Ramos (cell line): Measurements from ENCODE around the gene ELAVL2.

Experiments
- in situ Hi-C: fragments of 300-500 bp; cut with MboI; formaldehyde crosslinking; loops from one replicate; pipeline ENCODE4 v1.14.3; 2022; ENCODE audit warnings: low sequenced_read_pairs; ENCODE audit not compliant: unreplicated experiment

The ELAVL2 gene

DNA sequence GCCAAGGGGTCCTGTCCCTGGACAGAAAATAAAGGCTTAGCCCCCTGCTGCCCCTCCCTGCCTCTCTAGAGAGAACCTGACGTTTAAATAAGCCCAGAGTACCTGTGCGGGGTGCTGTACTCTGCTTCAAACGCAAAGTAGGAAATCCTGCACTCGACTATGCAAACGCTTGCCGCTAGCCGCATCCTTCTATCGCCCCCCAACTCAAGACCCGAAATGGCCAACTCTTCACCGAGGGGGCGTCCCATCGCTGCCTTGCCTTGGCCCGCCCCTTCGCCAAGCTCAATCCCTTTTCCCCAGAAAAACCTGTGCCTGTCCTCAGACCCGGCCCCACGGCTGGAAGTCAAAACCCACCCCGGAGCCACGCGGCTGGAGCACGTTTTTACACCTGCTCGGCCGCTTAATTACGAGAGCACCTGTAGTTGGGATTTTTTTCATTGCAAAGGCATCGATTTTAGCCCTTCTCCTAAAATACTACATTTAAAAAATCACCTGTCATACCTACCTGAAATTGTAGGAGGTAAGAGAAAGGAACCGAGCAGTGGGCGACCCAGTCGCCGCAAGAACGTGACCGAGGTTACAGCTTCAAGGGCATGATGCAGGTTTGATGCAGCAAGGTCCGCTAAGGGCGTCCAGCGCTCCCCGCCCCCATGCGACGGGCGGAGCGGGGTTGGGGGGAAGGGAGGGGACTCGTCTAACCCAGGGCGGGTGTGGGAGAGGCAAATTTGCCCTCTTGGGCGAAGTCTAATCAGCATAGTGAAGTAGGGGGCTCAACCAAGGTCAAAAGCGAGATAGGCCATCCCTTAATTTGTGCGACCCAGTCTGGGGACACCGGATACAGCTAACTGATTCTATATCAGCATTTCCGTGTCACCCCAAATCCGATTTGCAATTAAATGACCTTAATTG is 3.5 kb downstream of the ELAVL2 start:
- in situ Hi-C loops, result no loop called here

DNA sequence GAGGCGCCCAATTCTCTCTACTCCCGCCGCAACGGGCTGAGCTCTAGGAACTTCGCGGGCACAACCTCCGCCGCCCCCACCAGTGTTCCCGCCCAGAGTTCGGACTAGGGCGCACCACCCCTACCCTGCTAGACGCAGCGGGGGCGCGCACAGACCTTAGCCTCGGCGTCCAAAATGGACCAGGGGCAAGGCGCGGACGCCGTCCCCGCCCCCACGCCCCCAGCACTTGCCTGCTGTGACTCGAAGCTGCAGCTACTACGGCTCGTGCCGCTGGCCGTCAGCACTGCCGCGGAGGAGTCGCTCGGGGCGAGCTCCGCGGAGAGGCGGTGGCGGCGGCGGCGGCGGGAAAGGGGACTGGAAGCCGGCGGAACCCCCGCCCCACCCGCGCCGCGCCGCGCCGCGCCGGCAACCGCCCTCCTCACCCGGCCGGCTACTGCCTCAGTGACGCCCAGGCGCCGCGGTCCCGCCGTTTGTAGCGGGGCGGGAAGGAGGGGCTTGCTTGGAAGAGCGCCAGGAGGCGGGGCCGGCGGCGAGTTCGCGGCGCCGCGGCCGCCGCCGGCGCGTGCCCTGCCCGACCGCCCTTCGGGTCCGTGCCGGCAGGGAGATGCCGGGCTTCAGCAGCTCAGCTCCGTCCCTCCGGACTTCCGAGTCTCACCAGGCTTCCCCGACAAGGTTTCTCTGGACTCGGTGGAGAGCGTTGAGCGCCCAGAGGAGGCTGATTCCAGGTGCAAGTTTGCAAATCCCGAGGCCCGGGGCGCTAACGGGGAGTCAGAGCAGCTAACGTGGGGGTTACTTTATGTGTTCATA is 4.5 kb downstream of the ELAVL2 start:
- in situ Hi-C loops, result no loop called here

DNA sequence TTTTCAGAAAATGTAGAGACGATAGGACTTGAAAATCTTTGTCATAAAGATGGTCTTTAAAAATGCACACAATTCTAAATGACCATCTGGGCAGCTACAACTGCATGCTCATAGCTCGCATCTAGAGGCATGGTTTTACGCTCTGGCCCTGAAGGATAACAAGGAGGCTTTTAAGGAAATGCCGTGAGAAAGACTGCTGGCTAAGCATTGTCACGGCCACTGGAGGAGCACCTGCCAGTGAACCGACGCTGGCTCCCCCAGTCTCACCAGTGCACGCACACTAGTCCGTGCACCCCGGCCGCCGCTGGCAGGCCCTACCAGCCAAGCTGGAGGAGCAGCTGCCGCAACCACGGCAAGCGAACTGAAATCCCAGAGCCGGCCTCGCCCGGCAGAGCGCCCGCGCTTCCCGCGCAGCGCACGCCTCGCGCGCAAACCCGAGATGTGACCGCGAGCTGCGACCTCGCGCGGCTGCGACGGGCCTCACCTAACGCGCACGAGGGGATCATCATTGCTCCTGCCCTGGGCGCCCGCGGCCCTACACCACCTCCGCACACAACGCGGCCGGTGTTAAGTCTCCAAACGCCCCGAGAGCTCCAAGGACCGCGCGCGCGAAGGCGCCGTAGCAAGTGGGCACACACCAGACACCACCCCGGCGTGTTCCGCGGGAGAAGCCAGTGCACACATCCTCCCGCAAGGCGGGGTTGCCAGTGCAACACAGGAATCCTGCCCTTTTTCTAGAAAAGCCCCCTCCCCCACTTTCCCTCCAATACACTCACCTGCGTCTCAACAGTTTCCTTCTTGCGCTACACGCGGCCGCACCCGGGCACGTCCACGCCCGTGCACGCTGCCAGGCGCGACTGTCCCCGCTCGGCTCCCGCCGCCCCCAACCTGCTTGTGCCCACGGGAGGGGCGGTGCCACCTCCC is 5.3 kb downstream of the ELAVL2 start:
- in situ Hi-C loops, result no loop called here

GRCh38 chr9:23819403-23819802 is 6.6 kb downstream of the ELAVL2 start:
- in situ Hi-C loops, result no loop called here

DNA sequence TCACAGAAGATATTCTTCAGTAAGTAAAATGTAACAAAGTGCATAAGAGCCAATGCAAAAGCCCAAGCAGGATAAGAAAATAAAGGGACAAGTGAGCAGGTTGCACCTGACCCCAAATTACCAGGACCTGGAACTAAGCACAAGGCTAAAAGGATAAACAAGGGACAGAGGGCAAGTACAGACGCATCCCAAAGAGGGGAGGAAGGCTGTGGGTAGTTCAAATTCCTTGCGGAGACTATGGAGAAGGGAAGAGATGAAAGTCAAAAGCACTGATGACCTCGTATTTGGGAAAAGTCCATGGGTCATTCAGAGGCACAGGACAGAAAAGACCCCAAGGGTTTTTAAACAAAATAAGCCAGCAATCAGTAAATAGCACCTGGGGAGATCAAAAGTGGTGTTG is 11.8 kb downstream of the ELAVL2 start:
- in situ Hi-C loops, result no loop called here

DNA sequence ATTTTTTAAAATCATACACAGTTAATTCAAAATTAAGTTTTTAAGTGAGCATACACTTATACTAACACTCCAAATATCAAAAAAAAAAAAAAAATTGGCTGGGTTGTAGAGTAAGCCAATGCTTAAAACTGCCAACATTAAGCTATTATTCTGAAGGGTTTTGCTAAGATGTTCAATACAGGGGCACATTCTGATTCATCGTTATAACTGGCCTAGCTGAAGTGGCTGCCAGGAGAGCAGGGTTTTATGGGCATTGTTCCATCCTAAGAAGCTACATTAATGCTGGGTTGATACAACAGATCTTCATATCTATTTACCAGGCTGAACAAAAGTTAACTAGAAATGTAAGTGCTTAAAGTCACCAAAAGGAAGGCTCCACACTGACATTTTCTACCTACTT is 13.4 kb downstream of the ELAVL2 start:
- in situ Hi-C loops, result no loop called here

DNA sequence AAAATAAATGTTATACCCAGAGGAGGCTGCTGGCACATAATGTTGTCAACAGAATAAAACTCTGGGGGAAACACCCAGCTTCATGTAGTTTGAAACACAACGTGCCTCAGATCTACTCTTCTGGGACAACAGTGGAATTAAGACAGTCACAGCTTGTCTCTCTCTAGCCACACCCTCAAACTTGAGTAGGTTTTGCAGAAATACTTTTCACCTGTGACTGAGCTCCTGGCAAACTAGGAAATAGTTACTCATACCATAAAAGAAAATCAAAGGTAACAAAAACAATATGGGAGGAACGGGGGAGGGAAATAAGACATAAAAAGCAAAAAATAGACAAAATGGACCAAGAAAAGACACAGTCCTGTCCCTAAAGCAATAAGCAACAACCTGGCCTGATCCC is 14.4 kb downstream of the ELAVL2 start:
- in situ Hi-C loops, result no loop called here

DNA sequence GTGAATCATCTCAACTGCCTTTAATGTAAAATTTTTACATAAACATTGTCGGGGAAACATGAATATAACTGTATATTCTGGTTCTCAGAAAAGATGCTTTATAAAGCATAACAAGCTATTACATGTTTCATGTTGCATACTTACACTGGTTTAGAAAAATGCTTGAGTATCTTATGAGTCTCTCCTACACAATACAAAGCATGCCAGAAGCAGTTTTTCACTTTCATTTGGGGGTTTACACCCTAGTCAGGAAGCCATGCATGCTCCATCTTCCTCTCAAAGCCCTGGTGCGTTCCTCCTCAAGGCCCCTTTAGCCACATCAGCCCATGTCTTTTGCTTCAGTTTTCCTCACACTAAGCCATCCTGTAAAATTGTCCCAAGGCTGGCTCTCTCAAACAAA is 22.8 kb downstream of the ELAVL2 start:
- in situ Hi-C loops, result no loop called here

- in situ Hi-C loops, result no loop called here
Observed at GRCh38 chr9:23801523-23801922, 24.5 kb downstream of the ELAVL2 start.

GRCh38 chr9:23799521-23799920 is 26.5 kb downstream of the ELAVL2 start:
- in situ Hi-C loops, result no loop called here

DNA sequence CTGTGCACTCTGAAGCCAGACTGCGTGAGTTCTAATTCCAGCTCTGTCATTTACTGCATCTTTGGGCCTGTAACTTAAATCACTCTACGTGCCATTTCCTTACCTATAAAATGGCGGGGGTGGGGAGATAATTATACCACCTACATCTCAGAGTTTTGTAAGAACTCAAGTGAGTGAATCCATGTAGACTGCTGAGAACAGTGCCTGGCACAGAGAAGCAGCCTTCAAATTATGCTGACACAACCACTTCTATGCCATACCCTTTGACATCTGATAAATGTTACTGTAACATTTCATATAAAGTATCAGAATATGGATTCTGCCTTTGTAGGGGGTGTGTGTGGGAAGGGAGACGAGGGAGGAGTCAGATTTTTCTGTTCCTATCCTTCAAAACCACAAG is 27.7 kb downstream of the ELAVL2 start:
- in situ Hi-C loops, result no loop called here

DNA sequence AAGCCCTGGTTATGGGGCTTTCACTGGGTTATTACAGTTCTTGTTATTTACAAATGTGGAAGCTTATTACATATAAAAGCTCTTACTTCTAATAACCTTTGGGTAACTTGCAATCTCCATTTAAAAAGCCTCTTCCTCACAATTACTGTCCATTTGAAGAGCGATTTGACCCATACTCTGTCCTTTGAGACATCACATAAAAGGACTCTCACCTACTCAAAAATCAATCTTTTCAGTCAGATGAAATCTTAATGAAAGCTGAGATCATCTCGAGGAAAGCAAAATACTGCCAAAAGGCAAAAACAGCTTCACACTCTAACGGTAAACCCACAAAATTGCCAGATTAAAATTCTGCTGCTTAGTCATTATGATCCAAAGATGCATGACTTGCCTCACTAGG is 29.8 kb downstream of the ELAVL2 start:
- in situ Hi-C loops, result no loop called here

DNA sequence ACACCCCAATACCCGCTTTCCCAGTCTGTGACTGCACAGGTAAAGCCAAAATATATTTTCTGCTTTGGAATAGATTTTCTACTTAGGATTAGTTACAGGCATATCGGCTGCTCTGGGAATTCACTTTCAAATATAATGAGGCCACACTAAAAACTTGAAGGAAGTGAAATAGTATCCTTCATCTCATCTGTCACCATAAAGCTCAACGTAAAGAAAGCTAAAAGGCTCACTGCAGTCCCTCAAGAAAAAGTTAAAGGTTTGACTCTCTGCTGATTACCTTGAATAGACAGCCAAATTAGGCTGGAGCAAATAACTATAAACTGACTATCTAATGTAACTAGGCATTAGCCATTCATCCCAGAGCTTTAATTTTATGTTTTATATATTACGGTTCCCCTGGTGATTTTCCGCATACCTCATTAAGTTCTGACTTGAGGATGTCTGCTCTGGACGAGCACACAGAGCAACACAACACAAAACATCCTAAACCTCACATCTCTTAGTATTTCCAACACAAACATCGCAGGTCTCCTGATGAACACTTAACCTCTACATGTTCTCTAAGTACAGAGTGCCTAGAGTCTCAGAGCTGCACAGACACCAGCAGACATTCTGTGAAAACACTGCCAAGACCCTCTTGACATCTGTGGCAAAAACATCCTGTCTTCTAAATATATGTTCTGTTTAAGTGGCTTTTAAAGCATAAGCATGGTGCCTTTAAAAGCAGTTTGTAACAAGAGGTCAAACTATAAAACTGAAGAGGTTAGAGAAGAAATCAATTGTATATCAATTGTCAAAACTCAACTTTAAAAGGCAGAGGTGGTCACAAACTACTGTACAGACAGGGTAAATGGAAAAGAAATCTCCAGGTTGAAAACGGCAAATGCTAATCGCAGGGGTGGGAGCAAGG is 35.4 kb downstream of the ELAVL2 start:
- in situ Hi-C loops, result no loop called here

DNA sequence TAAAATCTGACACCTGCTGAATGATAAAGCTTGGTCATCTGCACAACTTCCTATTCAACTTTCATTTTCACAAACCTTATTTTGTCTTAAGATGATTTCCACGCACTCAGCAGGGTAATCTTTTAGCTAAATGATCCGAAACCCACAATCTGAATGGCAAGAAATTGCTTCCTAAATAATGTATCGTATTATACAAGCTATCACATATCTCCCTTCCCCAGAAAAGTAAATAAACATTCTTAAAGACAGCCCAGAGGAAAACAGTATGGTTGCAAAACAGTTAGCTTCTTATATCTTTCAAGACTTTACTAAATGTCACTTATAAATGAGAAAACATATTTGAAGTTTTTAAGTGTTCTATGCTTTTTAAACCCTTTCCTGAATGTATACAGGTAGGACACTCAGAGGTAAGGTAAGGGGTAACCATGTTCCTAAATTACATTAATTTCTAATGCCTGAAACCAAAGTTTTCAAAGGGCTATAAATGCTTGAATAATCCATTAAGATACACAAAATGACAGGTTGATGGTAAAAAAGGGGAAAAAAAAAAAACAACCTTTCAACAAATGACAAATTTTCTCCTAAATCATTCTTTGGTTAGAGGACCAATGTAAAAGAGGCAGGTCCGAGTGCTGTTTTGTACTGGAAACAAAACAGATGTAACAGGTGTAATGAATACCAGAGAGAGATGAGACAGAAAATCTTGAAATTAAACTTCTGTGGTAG is 36.3 kb downstream of the ELAVL2 start:
- in situ Hi-C loops, result no loop called here

- in situ Hi-C loops, result no loop called here
Observed at GRCh38 chr9:23784962-23785361, 41.1 kb downstream of the ELAVL2 start.

GRCh38 chr9:23783509-23783908 is 42.5 kb downstream of the ELAVL2 start:
- in situ Hi-C loops, result no loop called here

- in situ Hi-C loops, result no loop called here
Observed at GRCh38 chr9:23779220-23779619, 46.8 kb downstream of the ELAVL2 start.

GRCh38 chr9:23777328-23777727 is 48.7 kb downstream of the ELAVL2 start:
- in situ Hi-C loops, result no loop called here

DNA sequence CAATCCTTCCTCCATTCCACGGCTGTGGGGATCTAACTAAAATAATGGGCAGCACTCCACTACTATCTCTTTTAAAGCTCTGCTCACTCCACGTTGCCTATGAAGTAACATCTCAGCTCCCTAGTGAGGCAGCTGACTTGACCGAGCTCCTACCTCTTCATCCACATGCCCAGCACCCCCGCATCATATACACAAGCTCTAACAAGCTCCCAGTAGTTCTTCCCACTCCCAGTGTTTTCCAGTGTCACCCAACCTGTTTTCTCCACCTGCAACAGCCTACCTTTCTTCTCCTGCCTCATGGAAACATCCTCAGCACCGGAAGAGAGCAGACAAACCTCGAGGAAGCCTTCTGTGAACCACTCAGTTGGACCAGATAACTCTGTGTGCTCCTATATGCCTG is 50.5 kb downstream of the ELAVL2 start:
- in situ Hi-C loops, result no loop called here
